SK-N-SH (cell line): ENCODE results near the gene GHR. TPM values are rescaled to one million over a fixed set of nuclear protein-coding genes. Genes with fewer than 3 reads are reported as not detected.

ENCODE experiments used
- CTCF ChIA-PET: fragments of 300-600, 350-600 bp; formaldehyde crosslinking; extraction: SDS; loops from one replicate; lab custom pipeline; 2021; lab: Yijun Ruan, JAX
- POLR2A ChIA-PET: fragments of 350-600 bp; sonication (Branson Sonifier 250); formaldehyde crosslinking; extraction: SDS; loops from one replicate; lab custom pipeline; 2020; ENCODE audit warnings: antibody characterized with exemption, inconsistent platforms; lab: Yijun Ruan, JAX
- DNase-seq: peaks from one replicate; pipeline ENCODE4 v3.0.0; 2012
- H2AFZ ChIP-seq: fragments of 200-600 bp; sonication (generic); 2 replicates; pipeline ENCODE4 v1.8.1; 2016; ENCODE audit warnings: antibody characterized with exemption, mild to moderate bottlenecking, low read depth
- H3F3A ChIP-seq: fragments of 200-600 bp; sonication (generic); replicated peaks from 2 replicates; pipeline ENCODE3; 2016; ENCODE audit warnings: antibody characterized with exemption, mild to moderate bottlenecking; ENCODE audit not compliant: insufficient read depth
- H3K27ac ChIP-seq, 2 experiments: fragments of 200-500 bp in 1 of 2; fragments of 200-600 bp in 1 of 2; sonication (Bioruptor generic) in 1 of 2; sonication (generic), shearing (Covaris generic) in 1 of 2; 2 replicates each; pipeline versions ENCODE4 v1.5.1 to v1.6.1; 2014 to 2016; ENCODE audit warnings: low read depth in 2 of 2, inconsistent platforms in 1 of 2, low read length in 1 of 2, mild to moderate bottlenecking in 1 of 2, mixed read lengths in 1 of 2
- H3K27me3 ChIP-seq: fragments of 200-600 bp; sonication (generic), shearing (Covaris generic); 2 replicates; pipeline ENCODE4 v1.6.1; 2016; ENCODE audit warnings: mixed run types; ENCODE audit not compliant: insufficient read depth
- H3K36me3 ChIP-seq, 2 experiments: fragments of 200-500 bp in 1 of 2; fragments of 200-600 bp in 1 of 2; sonication (Bioruptor generic) in 1 of 2; sonication (generic) in 1 of 2; replicated peaks in 1 of 2; 2 replicates each; pipeline versions ENCODE3 to v1.5.1; 2014 to 2016; ENCODE audit warnings: low read length in 1 of 2, mild to moderate bottlenecking in 1 of 2; ENCODE audit not compliant: insufficient read depth in 2 of 2, control insufficient read depth in 1 of 2
- H3K4me1 ChIP-seq, 2 experiments: fragments of 200-500 bp in 1 of 2; fragments of 200-600 bp in 1 of 2; sonication (Bioruptor generic) in 1 of 2; sonication (generic), shearing (Covaris generic) in 1 of 2; 2 replicates each; pipeline versions ENCODE4 v1.5.1 to v1.6.1; 2014 to 2016; ENCODE audit warnings: low read depth in 1 of 2, low read length in 1 of 2, mixed run types in 1 of 2; ENCODE audit not compliant: insufficient read depth in 2 of 2, control insufficient read depth in 1 of 2
- H3K4me2 ChIP-seq: fragments of 200-600 bp; sonication (generic), shearing (Covaris generic); 2 replicates; pipeline ENCODE4 v1.6.1; 2017; ENCODE audit warnings: mixed run types
- H3K4me3 ChIP-seq, 2 experiments: fragments of 200-500 bp in 1 of 2; fragments of 200-600 bp in 1 of 2; sonication (Bioruptor generic) in 1 of 2; sonication (generic), shearing (Covaris generic) in 1 of 2; 2 replicates each; pipeline versions ENCODE4 v1.5.1 to v1.8.1; 2014 to 2016; ENCODE audit warnings: low read depth in 2 of 2, inconsistent platforms in 1 of 2, low read length in 1 of 2, mild to moderate bottlenecking in 1 of 2, mixed read lengths in 1 of 2, moderate library complexity in 1 of 2
- H3K79me2 ChIP-seq: fragments of 200-600 bp; sonication (generic); 2 replicates; pipeline ENCODE4 v1.8.1; 2017; ENCODE audit warnings: mild to moderate bottlenecking; ENCODE audit not compliant: insufficient read depth
- H3K9ac ChIP-seq: fragments of 200-600 bp; sonication (generic); 2 replicates; pipeline ENCODE4 v1.6.1; 2017; ENCODE audit warnings: mixed run types
- H3K9me2 ChIP-seq: fragments of 200-600 bp; sonication (generic); 2 replicates; pipeline ENCODE4 v1.6.1; 2017; ENCODE audit warnings: mixed run types
- H3K9me3 ChIP-seq: fragments of 200-600 bp; sonication (generic); 2 replicates; pipeline ENCODE4 v1.6.1; 2017; ENCODE audit warnings: mixed run types, mild to moderate bottlenecking, moderate library complexity
- H4K20me1 ChIP-seq: fragments of 200-600 bp; sonication (generic); 2 replicates; pipeline ENCODE4 v1.6.1; 2017; ENCODE audit warnings: mild to moderate bottlenecking, mixed run types; ENCODE audit not compliant: insufficient read depth
- CHD2 ChIP-seq: fragments of 150-350 bp; IDR thresholded peaks from 2 replicates; pipeline ENCODE4 v1.6.1; 2018; ENCODE audit warnings: low read length; ENCODE audit not compliant: partially characterized antibody
- ELF1 ChIP-seq: IDR thresholded peaks from 2 replicates; pipeline ENCODE4 v1.4.0; 2012
- EP300 ChIP-seq, 2 experiments: IDR thresholded peaks; 2 replicates each; pipeline versions ENCODE4 v1.4.0 to v1.6.1; 2012; ENCODE audit warnings: borderline replicate concordance in 1 of 2, low read depth in 1 of 2, low read length in 1 of 2
- FOSL2 ChIP-seq: IDR thresholded peaks from 2 replicates; pipeline ENCODE4 v1.4.0; 2012; ENCODE audit warnings: low read depth, mild to moderate bottlenecking, moderate library complexity, borderline replicate concordance
- FOXJ3 ChIP-seq: sonication (generic); formaldehyde crosslinking; IDR thresholded peaks from 2 replicates; pipeline ENCODE4 v1.5.1; 2020; ENCODE audit warnings: mild to moderate bottlenecking, missing genetic modification reagents
- FOXM1 ChIP-seq: IDR thresholded peaks from 2 replicates; pipeline ENCODE4 v1.4.0; 2012; ENCODE audit warnings: low read depth, mild to moderate bottlenecking
- GATA2 ChIP-seq: sonication (generic); formaldehyde crosslinking; IDR thresholded peaks from 2 replicates; pipeline ENCODE4 v1.5.0; 2020; ENCODE audit warnings: mild to moderate bottlenecking, missing genetic modification reagents
- JUND ChIP-seq: IDR thresholded peaks from 2 replicates; pipeline ENCODE4 v1.4.0; 2012
- MEF2A ChIP-seq: IDR thresholded peaks from 2 replicates; pipeline ENCODE4 v1.4.0; 2012; ENCODE audit warnings: low read depth, borderline replicate concordance
- MXI1 ChIP-seq: IDR thresholded peaks from 2 replicates; pipeline ENCODE4 v1.6.1; 2012; ENCODE audit warnings: mild to moderate bottlenecking, low read depth, low read length, improper control_type of control experiment
- RAD21 ChIP-seq: IDR thresholded peaks from 2 replicates; pipeline ENCODE4 v1.6.1; 2012; ENCODE audit warnings: mild to moderate bottlenecking, low read length
- RFX5 ChIP-seq: IDR thresholded peaks from 2 replicates; pipeline ENCODE4 v1.6.1; 2012; ENCODE audit warnings: mild to moderate bottlenecking, improper control_type of control experiment, low read length
- SMC3 ChIP-seq: IDR thresholded peaks from 2 replicates; pipeline ENCODE4 v1.6.1; 2012; ENCODE audit warnings: low read depth, low read length, improper control_type of control experiment
- TCF12 ChIP-seq: IDR thresholded peaks from 2 replicates; pipeline ENCODE4 v1.4.0; 2012
- TEAD4 ChIP-seq: IDR thresholded peaks from 2 replicates; pipeline ENCODE4 v1.4.0; 2012; ENCODE audit warnings: mild to moderate bottlenecking, borderline replicate concordance; ENCODE audit not compliant: insufficient read depth
- YY1 ChIP-seq: IDR thresholded peaks from 2 replicates; pipeline ENCODE4 v1.4.0; 2012; ENCODE audit warnings: low read depth, mild to moderate bottlenecking
- WGBS: methylation state at CpG from one replicate; pipeline ENCODE4 v1.1.6; 2017; ENCODE audit warnings: low lambda C conversion rate; 5-methylcytosine and 5-hydroxymethylcytosine counted together
- polyA plus RNA-seq, 3 experiments: library from polyadenylated mRNA; depleted of rRNA; stranded (reverse); fragments of >200 nt; gene quantifications; 2 replicates each; pipeline ENCODE4 v1.2.3, GENCODE V29; 2012
- TF ChIP-seq, protein P1 (sequence below): fragments of 150-350 bp; IDR thresholded peaks from 2 replicates; pipeline ENCODE4 v1.6.1; 2016; ENCODE audit warnings: mild to moderate bottlenecking, low read depth, low read length
- TF ChIP-seq, protein P2 (sequence below): IDR thresholded peaks from 2 replicates; pipeline ENCODE4 v1.4.0; 2012; ENCODE audit warnings: low read depth, borderline replicate concordance
- TF ChIP-seq, protein P3 (sequence below): IDR thresholded peaks from 2 replicates; pipeline ENCODE4 v1.6.1; 2012; ENCODE audit warnings: mild to moderate bottlenecking, low read depth, low read length, moderate library complexity
- TF ChIP-seq, protein P4 (sequence below): IDR thresholded peaks from 2 replicates; pipeline ENCODE4; 2012
- TF ChIP-seq, protein P5 (sequence below): fragments of 150-350 bp; IDR thresholded peaks from 2 replicates; pipeline ENCODE4 v1.6.1; 2017; ENCODE audit warnings: antibody characterized with exemption, low read length, low read depth, borderline replicate concordance
- TF ChIP-seq, protein P6 (sequence below): IDR thresholded peaks from 2 replicates; pipeline ENCODE4 v1.4.0; 2012; ENCODE audit warnings: low read depth

Gene GHR
- polyA plus RNA-seq, 1 of the 3 experiments (the other 2 are of a cell fraction) = 0.03 TPM

DNA sequence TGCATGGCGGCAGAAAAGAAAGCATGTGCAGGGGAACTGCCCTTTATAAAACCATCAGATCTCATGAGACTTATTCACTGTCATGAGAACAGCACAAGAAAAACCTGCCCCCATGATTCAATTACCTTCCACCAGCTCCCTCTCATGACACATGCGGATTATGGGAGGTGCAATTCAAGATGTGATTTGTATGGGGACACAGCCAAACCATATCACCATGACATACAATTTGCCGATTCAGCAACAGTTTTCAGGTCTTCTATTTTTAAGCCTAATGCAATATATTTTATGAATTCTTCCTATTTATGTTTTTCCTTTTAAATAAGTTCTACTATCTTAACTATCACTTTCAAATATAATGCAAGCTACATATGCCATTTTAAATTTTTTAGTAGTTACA lies 242.6 kb downstream of the GHR start (continued):
- TF ChIP-seq, protein P1, sequence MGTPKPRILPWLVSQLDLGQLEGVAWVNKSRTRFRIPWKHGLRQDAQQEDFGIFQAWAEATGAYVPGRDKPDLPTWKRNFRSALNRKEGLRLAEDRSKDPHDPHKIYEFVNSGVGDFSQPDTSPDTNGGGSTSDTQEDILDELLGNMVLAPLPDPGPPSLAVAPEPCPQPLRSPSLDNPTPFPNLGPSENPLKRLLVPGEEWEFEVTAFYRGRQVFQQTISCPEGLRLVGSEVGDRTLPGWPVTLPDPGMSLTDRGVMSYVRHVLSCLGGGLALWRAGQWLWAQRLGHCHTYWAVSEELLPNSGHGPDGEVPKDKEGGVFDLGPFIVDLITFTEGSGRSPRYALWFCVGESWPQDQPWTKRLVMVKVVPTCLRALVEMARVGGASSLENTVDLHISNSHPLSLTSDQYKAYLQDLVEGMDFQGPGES = no peak
- TF ChIP-seq, protein P2, sequence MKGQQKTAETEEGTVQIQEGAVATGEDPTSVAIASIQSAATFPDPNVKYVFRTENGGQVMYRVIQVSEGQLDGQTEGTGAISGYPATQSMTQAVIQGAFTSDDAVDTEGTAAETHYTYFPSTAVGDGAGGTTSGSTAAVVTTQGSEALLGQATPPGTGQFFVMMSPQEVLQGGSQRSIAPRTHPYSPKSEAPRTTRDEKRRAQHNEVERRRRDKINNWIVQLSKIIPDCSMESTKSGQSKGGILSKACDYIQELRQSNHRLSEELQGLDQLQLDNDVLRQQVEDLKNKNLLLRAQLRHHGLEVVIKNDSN = no peak
- no peak for TF ChIP-seq EP300 (IDR thresholded peaks at IDR 0.05; ENCODE audit: borderline replicate concordance in 1 of 2, low read depth in 1 of 2, low read length in 1 of 2)
- no peak for TF ChIP-seq YY1
- TF ChIP-seq GATA2 (CRISPR knock-in tag) = no peak
- TF ChIP-seq MEF2A = no peak

DNA sequence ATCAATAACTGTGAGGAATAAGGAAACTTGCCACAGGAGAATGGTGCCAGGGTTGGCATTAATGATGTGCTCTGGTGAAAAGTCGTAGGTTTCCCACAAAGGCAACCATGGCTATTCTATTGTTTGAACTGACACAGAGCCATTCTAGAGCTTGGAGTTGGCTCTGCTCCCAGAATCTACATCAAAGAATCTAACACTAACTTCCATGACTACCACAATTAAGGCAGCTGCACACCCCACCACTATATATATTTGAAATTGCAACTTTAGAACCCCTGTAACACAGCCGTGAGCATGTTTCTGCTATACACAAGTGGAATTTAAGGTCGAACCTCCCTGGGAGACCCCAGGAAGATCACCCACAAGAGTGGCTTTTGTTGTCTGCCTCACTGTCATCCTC lies 243.6 kb downstream of the GHR start:
- Histone ChIP-seq H3K27me3 (no peaks in the 10 kb centered on the region), H3K9ac (no peak overlapping the region), H3K4me1 (no peaks in the 10 kb centered on the region), H3K9me2 (no peaks in the 10 kb centered on the region; the same call in 1 of the 2 replicates), H3K4me3 (no peak overlapping the region), H2AFZ (no peak overlapping the region), H3K79me2 (no peaks in the 10 kb centered on the region), H4K20me1 (no peaks in the 10 kb centered on the region), H3K4me2 (no peak overlapping the region), H3F3A (no peaks in the 10 kb centered on the region), H3K9me3 (no peaks in the 10 kb centered on the region), H3K27ac (no peak overlapping the region), H3K36me3 (no peaks in the 10 kb centered on the region)
- 0% methylated on average over 3 of the region's 3 CpGs for WGBS
- TF ChIP-seq SMC3 (no peak), ELF1 (no peak), MXI1 (no peak), TEAD4 (no peak), FOSL2 (no peak), RAD21 (no peak), TCF12 (no peak), JUND (no peak), MEF2A (no peak), FOXM1 (no peak), FOXJ3 (CRISPR knock-in tag) (no peak), YY1 (no peak), CHD2 (no peak), RFX5 (no peak)
- TF ChIP-seq, protein P3, sequence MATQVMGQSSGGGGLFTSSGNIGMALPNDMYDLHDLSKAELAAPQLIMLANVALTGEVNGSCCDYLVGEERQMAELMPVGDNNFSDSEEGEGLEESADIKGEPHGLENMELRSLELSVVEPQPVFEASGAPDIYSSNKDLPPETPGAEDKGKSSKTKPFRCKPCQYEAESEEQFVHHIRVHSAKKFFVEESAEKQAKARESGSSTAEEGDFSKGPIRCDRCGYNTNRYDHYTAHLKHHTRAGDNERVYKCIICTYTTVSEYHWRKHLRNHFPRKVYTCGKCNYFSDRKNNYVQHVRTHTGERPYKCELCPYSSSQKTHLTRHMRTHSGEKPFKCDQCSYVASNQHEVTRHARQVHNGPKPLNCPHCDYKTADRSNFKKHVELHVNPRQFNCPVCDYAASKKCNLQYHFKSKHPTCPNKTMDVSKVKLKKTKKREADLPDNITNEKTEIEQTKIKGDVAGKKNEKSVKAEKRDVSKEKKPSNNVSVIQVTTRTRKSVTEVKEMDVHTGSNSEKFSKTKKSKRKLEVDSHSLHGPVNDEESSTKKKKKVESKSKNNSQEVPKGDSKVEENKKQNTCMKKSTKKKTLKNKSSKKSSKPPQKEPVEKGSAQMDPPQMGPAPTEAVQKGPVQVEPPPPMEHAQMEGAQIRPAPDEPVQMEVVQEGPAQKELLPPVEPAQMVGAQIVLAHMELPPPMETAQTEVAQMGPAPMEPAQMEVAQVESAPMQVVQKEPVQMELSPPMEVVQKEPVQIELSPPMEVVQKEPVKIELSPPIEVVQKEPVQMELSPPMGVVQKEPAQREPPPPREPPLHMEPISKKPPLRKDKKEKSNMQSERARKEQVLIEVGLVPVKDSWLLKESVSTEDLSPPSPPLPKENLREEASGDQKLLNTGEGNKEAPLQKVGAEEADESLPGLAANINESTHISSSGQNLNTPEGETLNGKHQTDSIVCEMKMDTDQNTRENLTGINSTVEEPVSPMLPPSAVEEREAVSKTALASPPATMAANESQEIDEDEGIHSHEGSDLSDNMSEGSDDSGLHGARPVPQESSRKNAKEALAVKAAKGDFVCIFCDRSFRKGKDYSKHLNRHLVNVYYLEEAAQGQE = no peak
- TF ChIP-seq, protein P4, sequence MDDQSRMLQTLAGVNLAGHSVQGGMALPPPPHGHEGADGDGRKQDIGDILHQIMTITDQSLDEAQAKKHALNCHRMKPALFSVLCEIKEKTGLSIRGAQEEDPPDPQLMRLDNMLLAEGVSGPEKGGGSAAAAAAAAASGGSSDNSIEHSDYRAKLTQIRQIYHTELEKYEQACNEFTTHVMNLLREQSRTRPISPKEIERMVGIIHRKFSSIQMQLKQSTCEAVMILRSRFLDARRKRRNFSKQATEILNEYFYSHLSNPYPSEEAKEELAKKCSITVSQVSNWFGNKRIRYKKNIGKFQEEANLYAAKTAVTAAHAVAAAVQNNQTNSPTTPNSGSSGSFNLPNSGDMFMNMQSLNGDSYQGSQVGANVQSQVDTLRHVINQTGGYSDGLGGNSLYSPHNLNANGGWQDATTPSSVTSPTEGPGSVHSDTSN = no peak
- TF ChIP-seq, protein P5, sequence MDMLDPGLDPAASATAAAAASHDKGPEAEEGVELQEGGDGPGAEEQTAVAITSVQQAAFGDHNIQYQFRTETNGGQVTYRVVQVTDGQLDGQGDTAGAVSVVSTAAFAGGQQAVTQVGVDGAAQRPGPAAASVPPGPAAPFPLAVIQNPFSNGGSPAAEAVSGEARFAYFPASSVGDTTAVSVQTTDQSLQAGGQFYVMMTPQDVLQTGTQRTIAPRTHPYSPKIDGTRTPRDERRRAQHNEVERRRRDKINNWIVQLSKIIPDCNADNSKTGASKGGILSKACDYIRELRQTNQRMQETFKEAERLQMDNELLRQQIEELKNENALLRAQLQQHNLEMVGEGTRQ = no peak
- TF ChIP-seq, protein P6, sequence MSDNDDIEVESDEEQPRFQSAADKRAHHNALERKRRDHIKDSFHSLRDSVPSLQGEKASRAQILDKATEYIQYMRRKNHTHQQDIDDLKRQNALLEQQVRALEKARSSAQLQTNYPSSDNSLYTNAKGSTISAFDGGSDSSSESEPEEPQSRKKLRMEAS = no peak
- TF ChIP-seq, protein P2 = no peak
- DNase-seq = no peak
- ChIA-PET POLR2A (no interaction called here), CTCF (interaction anchor here (0.7 to 0.8 kb wide), 2 partner anchors 9 to 1680 kb away, joined by 3 read pairs; no protein-coding TSS in a partner anchor)
